GM18909 (cell line): Measurements from ENCODE around the gene LRRFIP2.
"Not testable (repeated sequence)": the region's sequence is repeated elsewhere in the genome, so short reads cannot be mapped to it uniquely, and the experiment has no call there.

Experiments used
- ATAC-seq: cut with Tn5 transposase; IDR thresholded peaks from one replicate; pipeline ENCODE4 v1.9.1; 2021; ENCODE audit warnings: mild to moderate bottlenecking; ENCODE audit not compliant: unreplicated experiment, poor library complexity

Gene LRRFIP2

GRCh38 chr3:37086918-37087317 lies 87.5 kb downstream of the LRRFIP2 start:
- no peak for ATAC-seq

- no peak for ATAC-seq
These were observed 92.1 kb downstream of the LRRFIP2 start for GRCh38 chr3:37082317-37082716.

GRCh38 chr3:37075955-37076354 lies 98.4 kb downstream of the LRRFIP2 start:
- no peak for ATAC-seq

- no peak for ATAC-seq
These were observed 100.2 kb downstream of the LRRFIP2 start for GRCh38 chr3:37074178-37074577.

GRCh38 chr3:37072892-37073291 lies 101.5 kb downstream of the LRRFIP2 start:
- ATAC-seq = no peak

- no peak for ATAC-seq
These were observed 102.5 kb downstream of the LRRFIP2 start for GRCh38 chr3:37071921-37072320.

GRCh38 chr3:37068031-37068430 lies 106.4 kb downstream of the LRRFIP2 start:
- ATAC-seq = no peak

GRCh38 chr3:37067577-37067976 lies 106.8 kb downstream of the LRRFIP2 start:
- no peak for ATAC-seq

GRCh38 chr3:37064747-37065146 lies 109.6 kb downstream of the LRRFIP2 start:
- ATAC-seq = no peak

GRCh38 chr3:37058117-37058516 lies 116.3 kb downstream of the LRRFIP2 start:
- ATAC-seq = no peak

- no peak for ATAC-seq
These were observed 117.6 kb downstream of the LRRFIP2 start for GRCh38 chr3:37056826-37057225.

GRCh38 chr3:37055077-37055476 lies 119.3 kb downstream of the LRRFIP2 start:
- not testable (repeated sequence) for ATAC-seq

- ATAC-seq = peak; percentile 78
These were observed 120.0 kb downstream of the LRRFIP2 start for GRCh38 chr3:37054370-37054769.

- ATAC-seq = no peak
These were observed 120.6 kb downstream of the LRRFIP2 start for GRCh38 chr3:37053753-37054152.

GRCh38 chr3:37053337-37053736 lies 121.0 kb downstream of the LRRFIP2 start:
- ATAC-seq = no peak

GRCh38 chr3:37052860-37053259 lies 121.5 kb downstream of the LRRFIP2 start:
- ATAC-seq = no peak

- no peak for ATAC-seq
These were observed 124.1 kb downstream of the LRRFIP2 start for GRCh38 chr3:37050282-37050681.

- ATAC-seq = not testable (repeated sequence)
These were observed 131.7 kb downstream of the LRRFIP2 start for GRCh38 chr3:37042712-37043111.

GRCh38 chr3:37041546-37042195 lies 132.7 kb downstream of the LRRFIP2 start:
- no peak for ATAC-seq

GRCh38 chr3:37040231-37040630 lies 134.2 kb downstream of the LRRFIP2 start:
- ATAC-seq = no peak

GRCh38 chr3:37039161-37039846 lies 135.1 kb downstream of the LRRFIP2 start:
- ATAC-seq = no peak

- no peak for ATAC-seq
These were observed 137.0 kb downstream of the LRRFIP2 start for GRCh38 chr3:37037352-37037751.
